H9 (cell line): ENCODE results near the gene CXorf65. TPM values are rescaled to one million over a fixed set of nuclear protein-coding genes. Genes with fewer than 3 reads are reported as not detected.

Experiments
- DNase-seq: peaks from one replicate; pipeline ENCODE4 v3.0.0-alpha.2; 2017
- H2AFZ ChIP-seq: one replicate; pipeline ENCODE4 v1.6.1; 2013; ENCODE audit warnings: mild to moderate bottlenecking, low read length, control low read depth, moderate library complexity
- H2AK5ac ChIP-seq: 2 replicates; pipeline ENCODE4 v1.6.1; 2013; ENCODE audit warnings: low read length, control low read depth, mixed read lengths; ENCODE audit not compliant: insufficient read length
- H2BK120ac ChIP-seq: one replicate; pipeline ENCODE4 v1.6.1; 2013; ENCODE audit warnings: low read depth, mild to moderate bottlenecking, low read length, control low read depth, inconsistent platforms; ENCODE audit not compliant: poor library complexity, severe bottlenecking
- H2BK12ac ChIP-seq: 2 replicates; pipeline ENCODE4 v1.6.1; 2013; ENCODE audit warnings: low read length, control low read depth, mixed read lengths, low read depth; ENCODE audit not compliant: insufficient read length
- H2BK15ac ChIP-seq: 2 replicates; pipeline ENCODE4 v1.6.1; 2013; ENCODE audit warnings: low read depth, low read length, control low read depth
- H2BK20ac ChIP-seq: one replicate; pipeline ENCODE4 v1.6.1; 2013; ENCODE audit warnings: low read depth, mild to moderate bottlenecking, low read length, control low read depth, inconsistent platforms; ENCODE audit not compliant: poor library complexity, severe bottlenecking
- H2BK5ac ChIP-seq: 2 replicates; pipeline ENCODE4 v1.6.1; 2013; ENCODE audit warnings: low read length, control low read depth, mixed read lengths; ENCODE audit not compliant: insufficient read length
- H3K14ac ChIP-seq: 2 replicates; pipeline ENCODE4 v1.6.1; 2013; ENCODE audit warnings: low read length, control low read depth; ENCODE audit not compliant: insufficient read depth
- H3K18ac ChIP-seq: 2 replicates; pipeline ENCODE4 v1.6.1; 2013; ENCODE audit warnings: low read depth, mild to moderate bottlenecking, mixed read lengths, low read length, control low read depth; ENCODE audit not compliant: insufficient read length
- H3K23ac ChIP-seq: 2 replicates; pipeline ENCODE4 v1.6.1; 2013; ENCODE audit warnings: low read length, control low read depth, mixed read lengths, low read depth; ENCODE audit not compliant: insufficient read length
- H3K23me2 ChIP-seq: 2 replicates; pipeline ENCODE4 v1.6.1; 2013; ENCODE audit warnings: low read depth, mild to moderate bottlenecking, mixed read lengths, low read length, control low read depth; ENCODE audit not compliant: insufficient read length, poor library complexity, severe bottlenecking
- H3K27ac ChIP-seq: 2 replicates; pipeline ENCODE4 v1.5.1; 2013; ENCODE audit warnings: low read length, control low read depth, mixed read lengths, low read depth; ENCODE audit not compliant: insufficient read length
- H3K27me3 ChIP-seq: 2 replicates; pipeline ENCODE4 v1.6.1; 2013; ENCODE audit warnings: low read length, control low read depth, inconsistent platforms; ENCODE audit not compliant: insufficient read depth
- H3K4ac ChIP-seq: 2 replicates; pipeline ENCODE4 v1.6.1; 2013; ENCODE audit warnings: low read depth, mild to moderate bottlenecking, control low read depth, inconsistent platforms, low read length, moderate library complexity
- H3K4me1 ChIP-seq: 2 replicates; pipeline ENCODE4 v1.6.1; 2013; ENCODE audit warnings: low read length, control low read depth, inconsistent platforms; ENCODE audit not compliant: insufficient read depth
- H3K4me2 ChIP-seq: 2 replicates; pipeline ENCODE4 v1.6.1; 2013; ENCODE audit warnings: low read length, control low read depth, mixed read lengths; ENCODE audit not compliant: insufficient read length, insufficient read depth
- H3K56ac ChIP-seq: 2 replicates; pipeline ENCODE4 v1.6.1; 2013; ENCODE audit warnings: low read depth, mild to moderate bottlenecking, mixed read lengths, low read length, control low read depth; ENCODE audit not compliant: insufficient read length
- H3K79me1 ChIP-seq: 2 replicates; pipeline ENCODE4 v1.6.1; 2013; ENCODE audit warnings: low read depth, mild to moderate bottlenecking, moderate library complexity, low read length, control low read depth, inconsistent platforms; ENCODE audit not compliant: insufficient read depth, poor library complexity, severe bottlenecking
- H3K79me2 ChIP-seq: 2 replicates; pipeline ENCODE4 v1.6.1; 2013; ENCODE audit warnings: low read length, control low read depth, inconsistent platforms; ENCODE audit not compliant: insufficient read depth
- H3K9ac ChIP-seq: 2 replicates; pipeline ENCODE4 v1.6.1; 2013; ENCODE audit warnings: low read length, control low read depth, mixed read lengths; ENCODE audit not compliant: insufficient read length; ENCODE audit errors: extremely low read depth
- H3K9me3 ChIP-seq: one replicate; pipeline ENCODE4 v1.6.1; 2013; ENCODE audit warnings: low read depth, low read length, inconsistent platforms; ENCODE audit not compliant: control insufficient read depth
- H3T11ph ChIP-seq: one replicate; pipeline ENCODE4 v1.6.1; 2013; ENCODE audit warnings: mild to moderate bottlenecking, low read length, control low read depth, inconsistent platforms
- H4K20me1 ChIP-seq: one replicate; pipeline ENCODE4 v1.6.1; 2013; ENCODE audit not compliant: control insufficient read depth, insufficient read length, insufficient read depth
- H4K5ac ChIP-seq: 2 replicates; pipeline ENCODE4 v1.6.1; 2013; ENCODE audit warnings: low read depth, mild to moderate bottlenecking, mixed read lengths, low read length, control low read depth; ENCODE audit not compliant: insufficient read length
- H4K8ac ChIP-seq: replicated peaks from 2 replicates; pipeline ENCODE4 v1.6.1; 2013; ENCODE audit warnings: low read length, control low read depth, mixed read lengths, low read depth; ENCODE audit not compliant: insufficient read length
- H4K91ac ChIP-seq: 2 replicates; pipeline ENCODE4 v1.6.1; 2013; ENCODE audit warnings: low read depth, mild to moderate bottlenecking, moderate library complexity, mixed read lengths, low read length, control low read depth; ENCODE audit not compliant: insufficient read length
- H3K27ac Mint-ChIP-seq, 3 experiments: 2 replicates in 2 of 3; 3 replicates in 1 of 3; pipeline ENCODE4 v1.8.0; 2020 to 2021; ENCODE audit warnings: mixed read lengths in 3 of 3, mild to moderate bottlenecking in 1 of 3, moderate library complexity in 1 of 3
- H3K27me3 Mint-ChIP-seq: 2 replicates; pipeline ENCODE4 v1.8.0; 2021; ENCODE audit warnings: low read depth, mild to moderate bottlenecking, moderate library complexity, mixed read lengths
- H3K36me3 Mint-ChIP-seq, 3 experiments: 2 replicates in 2 of 3; 3 replicates in 1 of 3; pipeline ENCODE4 v1.8.0; 2020 to 2021; ENCODE audit warnings: low read depth in 3 of 3, mixed read lengths in 3 of 3; ENCODE audit not compliant: insufficient read depth in 1 of 3
- H3K4me1 Mint-ChIP-seq, 2 experiments: 2 replicates each; pipeline ENCODE4 v1.8.0; 2020; ENCODE audit warnings: mixed read lengths in 2 of 2
- H3K4me3 Mint-ChIP-seq, 2 experiments: 2 replicates in 1 of 2; 3 replicates in 1 of 2; pipeline ENCODE4 v1.8.0; 2020 to 2021; ENCODE audit warnings: mild to moderate bottlenecking in 2 of 2, mixed read lengths in 2 of 2, moderate library complexity in 1 of 2
- H3K9me3 Mint-ChIP-seq, 2 experiments: 2 replicates in 1 of 2; 3 replicates in 1 of 2; pipeline ENCODE4 v1.8.0; 2020; ENCODE audit warnings: mild to moderate bottlenecking in 2 of 2, mixed read lengths in 2 of 2, moderate library complexity in 1 of 2
- CTCF ChIP-seq: fragments of 200-600 bp; sonication (generic); conservative IDR thresholded peaks from 3 replicates; pipeline ENCODE4 v1.8.0; 2021; ENCODE audit warnings: antibody characterized with exemption, mild to moderate bottlenecking
- WGBS: extraction: QIAGEN DNeasy Blood & Tissue Kit; methylation state at CpG from one replicate; pipeline ENCODE4 v1.1.7; 2013; ENCODE audit warnings: missing lambda C conversion rate, low lambda C conversion rate, mixed read lengths; ENCODE audit not compliant: insufficient read length; ENCODE audit errors: extremely low coverage; 5-methylcytosine and 5-hydroxymethylcytosine counted together
- total RNA-seq: library from RNA; stranded (reverse); gene quantifications from 2 replicates; pipeline ENCODE4 v1.2.1, GENCODE V29; 2021

Gene CXorf65
- total RNA-seq, 1 experiment from 2014 or later: not detected

GRCh38 chrX:71144651-71145050, 38.1 kb upstream of the CXorf65 start, which contains the start of gene NLGN3:
NLGN3 (plus strand) TSS chrX:71144841; CDS start chrX:71147750, 2,909 bp downstream.
- no peak within 1 kb of the TSS for H2BK12ac ChIP-seq
- H3K36me3 Mint-ChIP-seq: peaks cover 10 to 31% (median 10%) of the 10 kb centered on the region in 3 experiments; a peak in 5 of 7 replicates
- no peak within 1 kb of the TSS for H3K27ac ChIP-seq
- no peak within 1 kb of the TSS for H3K4ac ChIP-seq
- H2BK20ac ChIP-seq: no peak within 1 kb of the TSS
- H2AK5ac ChIP-seq: no peak within 1 kb of the TSS
- no peak within 1 kb of the TSS for H2BK15ac ChIP-seq
- no peaks in the 10 kb centered on the region; the same call in 1 of the 2 replicates for H3K4me1 ChIP-seq
- TF ChIP-seq CTCF: no peak
- H3K23me2 ChIP-seq: peaks cover 6% of the 10 kb centered on the region
- no peak within 1 kb of the TSS for H2BK120ac ChIP-seq
- H2BK5ac ChIP-seq: no peak within 1 kb of the TSS
- peaks cover 15 to 19% of the 10 kb centered on the region in 2 experiments for H3K4me1 Mint-ChIP-seq
- H3K56ac ChIP-seq: no peak within 1 kb of the TSS
- WGBS: no CpG with 5 or more reads among the region's 28 CpGs
- H4K8ac ChIP-seq: no peak within 1 kb of the TSS
- H3K27me3 ChIP-seq: no peaks in the 10 kb centered on the region
- H3K9me3 ChIP-seq: peaks cover 24% of the 10 kb centered on the region
- peaks cover 51 to 77% of the 10 kb centered on the region in 2 experiments for H3K9me3 Mint-ChIP-seq
- peak within 1 kb of the TSS; percentile 46 for H3K4me2 ChIP-seq
- no peak within 1 kb of the TSS for H3K23ac ChIP-seq
- H3K4me3 Mint-ChIP-seq: peak within 1 kb of the TSS; percentile 61 to 85
- peaks cover 2% of the 10 kb centered on the region for H4K20me1 ChIP-seq
- H3K18ac ChIP-seq: no peak within 1 kb of the TSS
- no peak within 1 kb of the TSS for H2AFZ ChIP-seq
- peaks cover 6% of the 10 kb centered on the region for H3K27me3 Mint-ChIP-seq
- H3K9ac ChIP-seq: no peak within 1 kb of the TSS
- no peak within 1 kb of the TSS for H4K91ac ChIP-seq
- no peak for DNase-seq
- no peak within 1 kb of the TSS; the same call in 1 of the 2 replicates for H3K14ac ChIP-seq
- H3K79me1 ChIP-seq: no peaks in the 10 kb centered on the region
- no peak within 1 kb of the TSS for H3T11ph ChIP-seq
- H3K79me2 ChIP-seq: no peaks in the 10 kb centered on the region
- H4K5ac ChIP-seq: no peak within 1 kb of the TSS
- peak within 1 kb of the TSS in 1 of 3 experiments; percentile 92; a peak in 1 of 7 replicates for H3K27ac Mint-ChIP-seq
